ENCODE measurements around the gene SSX1. TPM values are rescaled to one million over a fixed set of nuclear protein-coding genes. Genes with fewer than 3 reads are reported as not detected.
"Not testable (repeated sequence)": the region's sequence is repeated elsewhere in the genome, so short reads cannot be mapped to it uniquely, and the experiment has no call there.

The SSX1 gene
- polyA plus RNA-seq (2011; rRNA removed) (not detected in 2 replicates), polyA minus RNA-seq (2011; rRNA and poly(A)+ RNA removed) (not detected in 2 replicates)

DNA sequence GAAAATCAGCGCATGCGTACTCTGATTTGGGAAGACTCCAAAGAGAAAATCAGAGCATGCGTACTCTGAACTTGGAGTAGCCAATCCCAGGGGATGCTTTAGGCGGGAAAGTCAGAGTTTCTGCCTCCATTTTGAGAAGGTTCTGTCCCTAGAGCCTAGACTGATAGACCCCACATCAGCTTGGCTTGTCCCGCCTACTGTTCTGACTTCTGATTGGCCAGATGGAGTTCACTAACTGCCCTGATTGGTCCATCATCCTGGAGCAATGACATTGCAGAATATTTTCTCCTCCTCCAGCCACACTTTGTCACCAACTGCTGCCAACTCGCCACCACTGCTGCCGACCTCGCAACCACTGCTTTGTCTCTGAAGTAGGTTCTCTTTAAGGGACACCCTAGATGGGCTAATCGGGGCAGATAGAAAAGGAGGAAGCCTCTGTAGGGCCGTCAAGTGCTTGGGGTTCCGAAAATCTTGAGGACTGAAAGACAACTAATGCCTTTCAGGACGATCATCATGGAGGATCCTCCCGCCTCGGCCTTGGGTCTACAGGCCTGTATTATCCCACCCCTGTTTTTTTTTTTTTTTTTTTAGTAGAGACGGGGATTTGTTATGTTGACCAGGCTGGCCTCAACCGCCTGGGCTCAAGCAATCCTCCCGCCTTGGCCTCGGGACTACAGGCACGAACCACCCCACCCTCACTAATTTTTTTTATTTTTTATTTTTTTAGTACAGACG lies at the start of gene SSX1:
Gene SSX1 (plus strand): TSS at position 331 of the 735 bp plus-strand sequence. CDS start 1,850 bp downstream, outside the sequence.
- DNase-seq (ENCODE audit: low read depth); H3K4me3 ChIP-seq (ENCODE audit: low read depth, low read length); POLR2A ChIA-PET; H3K27me3 ChIP-seq (ENCODE audit: control insufficient read depth, insufficient read depth, low read length); CTCF ChIA-PET; H3K36me3 ChIP-seq (ENCODE audit: control insufficient read depth, insufficient read depth, low read length): not testable (repeated sequence)

DNA sequence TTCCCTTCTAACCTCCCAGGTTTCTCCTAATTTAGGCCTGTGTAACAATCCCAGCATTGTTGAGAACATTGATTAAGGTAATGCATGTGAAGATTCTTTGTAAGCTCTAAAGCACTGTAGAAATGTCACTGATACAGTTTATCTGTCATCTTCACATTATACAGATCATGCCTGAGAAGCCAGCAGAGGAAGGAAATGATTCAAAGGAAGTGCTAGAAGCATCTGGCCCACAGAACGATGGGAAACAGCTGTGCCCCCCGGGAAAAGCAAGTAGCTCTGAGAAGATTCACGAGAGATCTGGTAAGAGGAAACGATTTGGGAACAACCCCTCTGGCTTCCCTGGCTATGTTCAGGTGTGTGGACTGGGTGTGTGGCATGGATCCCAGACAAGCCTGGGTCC lies 40.9 kb upstream of the SSX1 start:
- H3K36me3 ChIP-seq (ENCODE audit: control insufficient read depth, insufficient read depth, low read length); POLR2A ChIA-PET; DNase-seq (ENCODE audit: low read depth); H3K27me3 ChIP-seq (ENCODE audit: control insufficient read depth, insufficient read depth, low read length); CTCF ChIA-PET; H3K4me3 ChIP-seq (ENCODE audit: low read depth, low read length): not testable (repeated sequence)

- H3K36me3 ChIP-seq (ENCODE audit: control insufficient read depth, insufficient read depth, low read length); POLR2A ChIA-PET; CTCF ChIA-PET; H3K4me3 ChIP-seq (ENCODE audit: low read depth, low read length); DNase-seq (ENCODE audit: low read depth); H3K27me3 ChIP-seq (ENCODE audit: control insufficient read depth, insufficient read depth, low read length): not testable (repeated sequence)
Observed at GRCh38 chrX:48224196-48224595, 31.0 kb upstream of the SSX1 start.

- DNase-seq (ENCODE audit: low read depth); H3K36me3 ChIP-seq (ENCODE audit: control insufficient read depth, insufficient read depth, low read length); CTCF ChIA-PET; POLR2A ChIA-PET; H3K27me3 ChIP-seq (ENCODE audit: control insufficient read depth, insufficient read depth, low read length); H3K4me3 ChIP-seq (ENCODE audit: low read depth, low read length): not testable (repeated sequence)
Observed at GRCh38 chrX:48252945-48253344, 2.2 kb upstream of the SSX1 start.

DNA sequence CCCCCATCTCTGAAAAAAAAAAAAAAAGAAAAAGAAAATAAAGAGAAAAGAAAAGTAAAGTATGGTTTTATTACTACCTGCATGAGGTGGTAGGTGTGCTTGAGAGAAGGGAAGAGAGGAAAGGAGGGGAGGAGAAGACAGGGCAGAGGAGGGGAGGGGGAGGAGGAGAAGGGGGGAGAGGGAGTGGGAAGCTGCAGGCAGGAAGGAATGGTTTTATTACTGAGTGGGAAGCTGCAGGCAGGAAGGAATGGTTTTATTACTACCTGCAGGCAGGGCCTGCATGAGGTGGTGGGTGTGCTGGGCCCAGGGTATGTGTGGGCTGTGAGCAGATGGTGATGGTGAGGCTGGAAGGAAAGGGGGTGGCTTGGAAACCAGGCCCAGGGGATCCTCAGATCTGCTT lies 19.2 kb downstream of the SSX1 start:
- POLR2A ChIA-PET; H3K27me3 ChIP-seq (ENCODE audit: control insufficient read depth, insufficient read depth, low read length); CTCF ChIA-PET; DNase-seq (ENCODE audit: low read depth); H3K36me3 ChIP-seq (ENCODE audit: control insufficient read depth, insufficient read depth, low read length); H3K4me3 ChIP-seq (ENCODE audit: low read depth, low read length): not testable (repeated sequence)

DNA sequence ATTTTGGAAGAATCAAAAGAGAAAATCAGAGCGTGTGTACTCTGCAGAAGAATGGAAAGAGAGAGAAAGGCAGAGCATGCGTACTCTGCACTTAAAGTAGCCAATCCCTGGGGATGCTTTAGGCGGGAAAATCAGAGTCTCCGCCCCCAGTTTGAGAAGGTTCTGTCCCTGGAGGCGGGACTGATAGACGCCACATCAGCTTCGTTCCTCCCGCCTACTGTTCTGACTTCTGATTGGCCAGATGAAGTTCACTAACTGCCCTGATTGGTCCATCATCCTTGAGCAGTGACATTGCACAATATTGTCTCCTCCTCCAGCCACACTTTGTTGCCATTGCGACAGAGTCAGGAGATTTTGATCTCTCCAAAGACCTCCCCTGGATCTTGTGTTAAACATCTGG lies 23.8 kb downstream of the SSX1 start:
- no peak for DNase-seq (ENCODE audit: low read depth)
- ChIA-PET CTCF (no interaction called here), POLR2A (no interaction called here)
- H3K36me3 ChIP-seq (ENCODE audit: control insufficient read depth, insufficient read depth, low read length) = no peaks in the 10 kb centered on the region
- no peak for TF ChIP-seq CTCF (IDR thresholded peaks at IDR 0.05; ENCODE audit: insufficient read depth, low read depth, low read length)
- no peaks in the 10 kb centered on the region for H3K27me3 ChIP-seq (ENCODE audit: control insufficient read depth, insufficient read depth, low read length)
- H3K4me3 ChIP-seq (ENCODE audit: low read depth, low read length) = no peak overlapping the region

- DNase-seq (ENCODE audit: low read depth); H3K27me3 ChIP-seq (ENCODE audit: control insufficient read depth, insufficient read depth, low read length); POLR2A ChIA-PET; H3K4me3 ChIP-seq (ENCODE audit: low read depth, low read length); H3K36me3 ChIP-seq (ENCODE audit: control insufficient read depth, insufficient read depth, low read length); CTCF ChIA-PET: not testable (repeated sequence)
Observed at GRCh38 chrX:48280729-48281128, 25.5 kb downstream of the SSX1 start.

DNA sequence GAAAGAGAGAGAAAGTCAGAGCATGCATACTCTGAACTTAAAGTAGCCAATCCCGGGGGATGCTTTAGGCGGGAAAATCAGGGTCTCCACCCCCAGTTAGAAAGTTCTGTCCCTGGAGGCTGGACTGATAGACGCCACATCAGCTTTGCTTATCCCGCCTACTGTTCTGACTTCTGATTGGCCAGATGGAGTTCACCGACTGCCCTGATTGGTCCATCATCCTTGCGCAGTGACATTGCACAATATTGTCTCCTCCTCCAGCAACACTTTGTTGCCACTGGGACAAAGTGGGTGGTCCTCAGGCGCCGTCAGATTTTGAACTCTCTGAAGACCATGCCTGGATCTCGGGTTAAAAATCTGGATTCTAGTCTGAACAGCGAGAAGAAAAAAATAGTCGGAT lies 51.0 kb downstream of the SSX1 start:
- no peak for TF ChIP-seq CTCF (IDR thresholded peaks at IDR 0.05; ENCODE audit: insufficient read depth, low read depth, low read length)
- DNase-seq (ENCODE audit: low read depth) = no peak
- POLR2A ChIA-PET = no interaction called here

DNA sequence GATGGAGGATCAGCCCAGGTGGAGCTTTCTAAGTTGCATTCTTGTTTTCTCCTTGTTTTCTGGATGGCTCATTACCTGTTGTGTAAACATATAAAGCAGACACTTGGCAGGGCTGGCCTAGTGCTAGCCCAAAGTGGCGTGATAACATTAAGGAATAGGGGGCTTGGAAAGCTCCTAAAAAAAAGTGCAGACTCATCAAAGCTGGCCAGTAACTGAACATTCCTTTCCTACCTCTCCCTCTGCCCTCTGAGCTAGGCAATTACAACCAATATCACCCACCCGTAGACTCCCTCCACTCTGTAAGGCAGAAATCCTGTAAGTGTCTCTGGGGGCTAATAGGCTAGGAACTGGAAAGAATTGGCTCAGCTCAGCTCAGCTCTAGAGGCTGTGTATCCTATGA lies 58.8 kb downstream of the SSX1 start:
- H3K4me3 ChIP-seq (ENCODE audit: low read depth, low read length); DNase-seq (ENCODE audit: low read depth); H3K36me3 ChIP-seq (ENCODE audit: control insufficient read depth, insufficient read depth, low read length); CTCF ChIA-PET; H3K27me3 ChIP-seq (ENCODE audit: control insufficient read depth, insufficient read depth, low read length); POLR2A ChIA-PET: not testable (repeated sequence)

More for the DNA sequence above, 51.0 kb downstream of the SSX1 start:
- H3K36me3 ChIP-seq (ENCODE audit: control insufficient read depth, insufficient read depth, low read length) = no peaks in the 10 kb centered on the region
- no peaks in the 10 kb centered on the region for H3K27me3 ChIP-seq (ENCODE audit: control insufficient read depth, insufficient read depth, low read length)
- CTCF ChIA-PET = no interaction called here
- no peak overlapping the region for H3K4me3 ChIP-seq (ENCODE audit: low read depth, low read length)
